Measurements from ENCODE around the gene SERPINE2.
A peak's percentile ranks its signal among the peaks of the same experiment; 100 is the strongest.

SERPINE2 gene

DNA sequence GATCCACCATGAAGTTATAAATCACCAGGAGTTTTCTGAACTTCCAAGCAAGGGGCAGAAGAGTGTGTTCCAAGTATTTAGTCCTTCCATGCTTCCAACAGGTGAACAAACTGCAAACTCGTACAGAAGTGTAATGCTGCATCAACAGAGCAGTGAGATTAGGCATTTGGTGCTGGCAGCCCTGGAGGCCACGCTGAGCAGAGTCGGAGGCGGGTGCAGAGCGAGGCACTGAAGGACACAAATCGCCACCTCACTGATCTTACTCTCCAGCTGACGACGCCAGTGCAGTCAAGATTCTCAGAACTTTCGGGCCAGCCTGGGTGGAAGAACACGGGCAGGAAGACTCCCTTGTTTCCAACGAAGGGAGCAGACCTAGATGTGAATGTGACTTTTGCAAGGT, 39.2 kb downstream of the SERPINE2 start:
- Histone ChIP-seq H2BK15ac (ENCODE audit: low read length) (no peak overlapping the region), H4K8ac (ENCODE audit: low read depth, low read length) (no peak overlapping the region), H2BK12ac (ENCODE audit: low read length) (no peak overlapping the region), H3K18ac (ENCODE audit: low read length) (no peak overlapping the region), H3K9me3 (replicated peaks in 1 of 2; ENCODE audit: control insufficient read depth in 2 of 2, insufficient read depth in 1 of 2, low read depth in 1 of 2, low read length in 2 of 2) (no peaks in the 10 kb centered on the region), H3K27ac (replicated peaks; ENCODE audit: low read length) (no peak overlapping the region), H3K27me3 (ENCODE audit: control insufficient read depth in 3 of 3, insufficient read depth in 3 of 3, low read depth in 1 of 3, low read length in 3 of 3) (no peaks in the 10 kb centered on the region), H3K4me1 (ENCODE audit: control insufficient read depth in 2 of 2, insufficient read depth in 1 of 2, low read depth in 1 of 2, low read length in 2 of 2) (peaks cover 8 to 10% of the 10 kb centered on the region in 2 donors), H3K23ac (ENCODE audit: low read depth, low read length, poor library complexity) (no peak overlapping the region), H3K4ac (ENCODE audit: low read length) (no peak overlapping the region), H2AK5ac (ENCODE audit: low read depth, low read length) (no peak overlapping the region), H3K36me3 (replicated peaks in 1 of 2; ENCODE audit: control insufficient read depth in 2 of 2, insufficient read depth in 2 of 2, low read length in 2 of 2) (no peaks in the 10 kb centered on the region), H3K4me3 (ENCODE audit: low read length in 2 of 2) (peak overlapping the region in 1 of 2 donors; percentile 45), H3K14ac (ENCODE audit: low read length) (no peak overlapping the region), H3K79me1 (ENCODE audit: low read depth, low read length) (no peaks in the 10 kb centered on the region), H3K4me2 (ENCODE audit: insufficient read depth, low read length, poor library complexity, severe bottlenecking) (no peak overlapping the region), H3K9ac (ENCODE audit: low read depth, low read length, poor library complexity) (no peak overlapping the region), H2BK120ac (ENCODE audit: low read depth, low read length) (no peak overlapping the region), H2AFZ (ENCODE audit: low read length) (no peak overlapping the region), H4K91ac (ENCODE audit: low read depth, low read length, poor library complexity) (no peak overlapping the region), H2BK5ac (ENCODE audit: low read length) (no peak overlapping the region)
- no peak for DNase-seq (ENCODE audit: low spot score)
- WGBS, 2 donors (ENCODE audit: extremely low coverage in 2 of 2, insufficient read length in 2 of 2, insufficient replicate concordance in 1 of 2) = no CpG with 5 or more reads among the region's 11 CpGs

DNA sequence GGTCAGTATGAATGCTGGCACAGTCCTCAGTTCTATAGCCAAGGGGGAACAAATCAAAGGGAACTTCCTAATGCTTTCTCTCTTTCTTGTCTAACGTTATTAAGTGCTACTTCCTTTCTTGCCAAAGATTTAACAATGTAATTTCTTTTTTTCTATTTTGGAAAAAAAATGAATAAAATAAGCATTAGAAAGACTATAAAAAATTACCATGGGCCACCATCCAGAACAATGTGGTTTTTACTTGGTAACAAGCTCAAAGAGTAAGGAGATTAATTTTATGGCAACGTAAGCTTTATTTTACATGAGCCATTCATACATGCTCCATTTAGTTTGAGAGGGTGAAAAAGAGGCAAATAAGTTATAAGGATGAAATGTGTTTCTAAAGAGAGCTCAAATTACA, 40.1 kb downstream of the SERPINE2 start:
- no CpG with 5 or more reads among the region's 2 CpGs for WGBS, 2 donors (ENCODE audit: extremely low coverage in 2 of 2, insufficient read length in 2 of 2, insufficient replicate concordance in 1 of 2)
- DNase-seq (ENCODE audit: low spot score) = no peak
- Histone ChIP-seq H3K79me1 (ENCODE audit: low read depth, low read length) (no peaks in the 10 kb centered on the region), H4K8ac (ENCODE audit: low read depth, low read length) (no peak overlapping the region), H2BK15ac (ENCODE audit: low read length) (no peak overlapping the region), H3K4me1 (ENCODE audit: control insufficient read depth in 2 of 2, insufficient read depth in 1 of 2, low read depth in 1 of 2, low read length in 2 of 2) (peaks cover 8% of the 10 kb centered on the region in 2 donors), H2AFZ (ENCODE audit: low read length) (no peak overlapping the region), H3K4ac (ENCODE audit: low read length) (no peak overlapping the region), H3K9me3 (replicated peaks in 1 of 2; ENCODE audit: control insufficient read depth in 2 of 2, insufficient read depth in 1 of 2, low read depth in 1 of 2, low read length in 2 of 2) (no peaks in the 10 kb centered on the region), H3K27ac (replicated peaks; ENCODE audit: low read length) (no peak overlapping the region), H3K23ac (ENCODE audit: low read depth, low read length, poor library complexity) (no peak overlapping the region), H2AK5ac (ENCODE audit: low read depth, low read length) (no peak overlapping the region), H3K4me2 (ENCODE audit: insufficient read depth, low read length, poor library complexity, severe bottlenecking) (no peak overlapping the region), H2BK120ac (ENCODE audit: low read depth, low read length) (no peak overlapping the region), H2BK5ac (ENCODE audit: low read length) (no peak overlapping the region), H3K9ac (ENCODE audit: low read depth, low read length, poor library complexity) (no peak overlapping the region), H3K4me3 (ENCODE audit: low read length in 2 of 2) (no peak overlapping the region), H4K91ac (ENCODE audit: low read depth, low read length, poor library complexity) (no peak overlapping the region), H3K27me3 (ENCODE audit: control insufficient read depth in 3 of 3, insufficient read depth in 3 of 3, low read depth in 1 of 3, low read length in 3 of 3) (no peaks in the 10 kb centered on the region), H3K36me3 (replicated peaks in 1 of 2; ENCODE audit: control insufficient read depth in 2 of 2, insufficient read depth in 2 of 2, low read length in 2 of 2) (no peaks in the 10 kb centered on the region), H3K18ac (ENCODE audit: low read length) (no peak overlapping the region), H2BK12ac (ENCODE audit: low read length) (no peak overlapping the region), H3K14ac (ENCODE audit: low read length) (no peak overlapping the region)

DNA sequence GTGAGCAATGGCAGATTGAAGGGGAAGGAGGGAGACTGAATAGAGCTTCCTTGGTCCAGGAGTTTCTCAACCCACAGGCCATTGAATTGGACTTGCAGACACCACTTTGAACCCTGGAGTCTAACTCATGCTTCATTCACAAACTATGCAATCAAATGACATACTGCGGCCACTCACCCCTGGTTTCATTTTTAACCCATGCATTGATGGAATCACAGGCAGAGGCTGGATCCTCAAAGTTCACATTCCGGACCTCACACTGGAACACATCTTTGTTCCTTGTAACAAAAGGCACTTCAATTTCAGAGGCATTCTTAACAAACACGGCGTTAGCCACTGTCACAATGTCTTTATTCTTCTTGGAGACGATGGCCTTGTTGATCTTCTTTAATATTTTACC, 41.1 kb downstream of the SERPINE2 start:
- Histone ChIP-seq H3K23ac (ENCODE audit: low read depth, low read length, poor library complexity) (no peak overlapping the region), H2AK5ac (ENCODE audit: low read depth, low read length) (no peak overlapping the region), H3K4me2 (ENCODE audit: insufficient read depth, low read length, poor library complexity, severe bottlenecking) (no peak overlapping the region), H2BK120ac (ENCODE audit: low read depth, low read length) (no peak overlapping the region), H3K4me1 (ENCODE audit: control insufficient read depth in 2 of 2, insufficient read depth in 1 of 2, low read depth in 1 of 2, low read length in 2 of 2) (peaks cover 5 to 8% of the 10 kb centered on the region in 2 donors), H3K9ac (ENCODE audit: low read depth, low read length, poor library complexity) (no peak overlapping the region), H3K18ac (ENCODE audit: low read length) (no peak overlapping the region), H4K8ac (ENCODE audit: low read depth, low read length) (no peak overlapping the region), H3K14ac (ENCODE audit: low read length) (no peak overlapping the region), H3K4me3 (ENCODE audit: low read length in 2 of 2) (no peak overlapping the region), H4K91ac (ENCODE audit: low read depth, low read length, poor library complexity) (no peak overlapping the region), H3K9me3 (replicated peaks in 1 of 2; ENCODE audit: control insufficient read depth in 2 of 2, insufficient read depth in 1 of 2, low read depth in 1 of 2, low read length in 2 of 2) (no peaks in the 10 kb centered on the region), H3K27ac (replicated peaks; ENCODE audit: low read length) (no peak overlapping the region), H3K79me1 (ENCODE audit: low read depth, low read length) (no peaks in the 10 kb centered on the region), H3K27me3 (ENCODE audit: control insufficient read depth in 3 of 3, insufficient read depth in 3 of 3, low read depth in 1 of 3, low read length in 3 of 3) (no peaks in the 10 kb centered on the region), H3K36me3 (replicated peaks in 1 of 2; ENCODE audit: control insufficient read depth in 2 of 2, insufficient read depth in 2 of 2, low read length in 2 of 2) (no peaks in the 10 kb centered on the region), H2BK5ac (ENCODE audit: low read length) (no peak overlapping the region), H2BK12ac (ENCODE audit: low read length) (no peak overlapping the region), H2BK15ac (ENCODE audit: low read length) (no peak overlapping the region), H2AFZ (ENCODE audit: low read length) (no peak overlapping the region), H3K4ac (ENCODE audit: low read length) (no peak overlapping the region)
- WGBS, 2 donors (ENCODE audit: extremely low coverage in 2 of 2, insufficient read length in 2 of 2, insufficient replicate concordance in 1 of 2) = no CpG with 5 or more reads among the region's 5 CpGs
- no peak for DNase-seq (ENCODE audit: low spot score)

DNA sequence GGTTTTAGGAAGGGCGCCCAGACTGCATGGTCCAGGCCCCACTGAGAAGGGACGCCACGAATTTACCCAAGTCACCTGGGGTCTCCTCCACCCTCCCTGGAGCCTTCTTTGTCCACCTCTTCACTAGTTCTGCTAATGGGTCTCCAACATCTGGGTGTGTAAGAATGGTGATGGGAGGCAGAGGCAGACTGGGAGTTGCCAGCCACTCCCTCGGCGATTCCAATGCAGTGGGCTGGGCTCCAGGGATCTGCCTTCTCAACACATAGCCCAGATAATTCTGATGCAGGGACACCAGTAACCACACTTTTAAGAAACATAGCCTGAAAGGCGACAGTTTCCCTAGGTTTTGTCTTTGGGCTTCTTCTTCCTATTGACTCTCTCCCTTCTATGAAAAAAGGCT, 42.7 kb downstream of the SERPINE2 start:
- no peak overlapping the region for H4K91ac ChIP-seq (ENCODE audit: low read depth, low read length, poor library complexity)
- no peak overlapping the region for H2BK5ac ChIP-seq (ENCODE audit: low read length)
- no peak overlapping the region for H3K27ac ChIP-seq (replicated peaks; ENCODE audit: low read length)

More for the DNA sequence above, 42.7 kb downstream of the SERPINE2 start:
- Histone ChIP-seq H3K4me3 (ENCODE audit: low read length in 2 of 2) (no peak overlapping the region), H3K36me3 (replicated peaks in 1 of 2; ENCODE audit: control insufficient read depth in 2 of 2, insufficient read depth in 2 of 2, low read length in 2 of 2) (no peaks in the 10 kb centered on the region), H2BK15ac (ENCODE audit: low read length) (no peak overlapping the region), H3K79me1 (ENCODE audit: low read depth, low read length) (no peaks in the 10 kb centered on the region), H3K4ac (ENCODE audit: low read length) (no peak overlapping the region), H3K14ac (ENCODE audit: low read length) (no peak overlapping the region), H2AFZ (ENCODE audit: low read length) (no peak overlapping the region), H3K23ac (ENCODE audit: low read depth, low read length, poor library complexity) (no peak overlapping the region), H2AK5ac (ENCODE audit: low read depth, low read length) (no peak overlapping the region), H3K9me3 (replicated peaks in 1 of 2; ENCODE audit: control insufficient read depth in 2 of 2, insufficient read depth in 1 of 2, low read depth in 1 of 2, low read length in 2 of 2) (no peaks in the 10 kb centered on the region), H3K18ac (ENCODE audit: low read length) (no peak overlapping the region), H3K4me1 (ENCODE audit: control insufficient read depth in 2 of 2, insufficient read depth in 1 of 2, low read depth in 1 of 2, low read length in 2 of 2) (peaks cover 5 to 8% of the 10 kb centered on the region in 2 donors), H2BK120ac (ENCODE audit: low read depth, low read length) (no peak overlapping the region), H3K27me3 (ENCODE audit: control insufficient read depth in 3 of 3, insufficient read depth in 3 of 3, low read depth in 1 of 3, low read length in 3 of 3) (no peaks in the 10 kb centered on the region), H3K4me2 (ENCODE audit: insufficient read depth, low read length, poor library complexity, severe bottlenecking) (no peak overlapping the region), H2BK12ac (ENCODE audit: low read length) (no peak overlapping the region), H4K8ac (ENCODE audit: low read depth, low read length) (no peak overlapping the region), H3K9ac (ENCODE audit: low read depth, low read length, poor library complexity) (no peak overlapping the region)
- DNase-seq (ENCODE audit: low spot score) = no peak
- no CpG with 5 or more reads among the region's 6 CpGs for WGBS, 2 donors (ENCODE audit: extremely low coverage in 2 of 2, insufficient read length in 2 of 2, insufficient replicate concordance in 1 of 2)
